Adrenal gland (tissue), 5 donors: ENCODE measurements around the gene LHCGR.

Experiments
- POLR2A ChIP-seq, 2 donors: fragments of 450-650 bp; IDR thresholded peaks; one replicate each; pipeline ENCODE4 v1.6.1; 2017; ENCODE audit warnings: antibody characterized with exemption in 2 of 2, mild to moderate bottlenecking in 2 of 2, moderate library complexity in 1 of 2
- TF ChIP-seq, protein P1 (sequence below), 6 experiments: fragments of 450-650 bp in 4 of 6; fragments of 200-600 bp in 2 of 6; sonication (generic) in 1 of 6; IDR thresholded peaks; 1 replicate in 5 of 6; 2 replicates in 1 of 6; pipeline versions ENCODE4 v1.5.1 to v1.8.0; 2016 to 2021; ENCODE audit warnings: antibody characterized with exemption in 6 of 6, mild to moderate bottlenecking in 2 of 6, moderate library complexity in 1 of 6
- donor health status: DM: no; HTN: no; CAD: no.

DNA sequence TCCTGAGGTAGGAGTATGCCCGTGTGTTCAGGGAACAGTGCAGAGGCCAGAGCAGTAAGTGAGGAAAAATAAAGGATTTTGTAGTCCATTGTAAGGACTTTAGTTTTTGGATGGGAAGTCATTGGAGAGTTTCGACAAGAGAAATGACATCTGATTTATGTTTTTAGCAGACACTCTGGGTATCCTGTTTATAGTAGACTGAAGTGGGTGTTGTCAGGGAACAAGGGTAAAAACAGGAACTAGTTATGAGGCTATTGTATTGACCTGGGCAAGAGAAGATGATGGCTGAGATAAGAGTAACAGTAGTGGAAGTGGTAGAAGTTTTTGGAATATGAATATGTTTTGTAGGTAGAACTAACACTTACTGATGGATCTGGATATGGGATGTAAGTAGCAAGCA is 78.1 kb downstream of the LHCGR start:
- TF ChIP-seq, protein P1, sequence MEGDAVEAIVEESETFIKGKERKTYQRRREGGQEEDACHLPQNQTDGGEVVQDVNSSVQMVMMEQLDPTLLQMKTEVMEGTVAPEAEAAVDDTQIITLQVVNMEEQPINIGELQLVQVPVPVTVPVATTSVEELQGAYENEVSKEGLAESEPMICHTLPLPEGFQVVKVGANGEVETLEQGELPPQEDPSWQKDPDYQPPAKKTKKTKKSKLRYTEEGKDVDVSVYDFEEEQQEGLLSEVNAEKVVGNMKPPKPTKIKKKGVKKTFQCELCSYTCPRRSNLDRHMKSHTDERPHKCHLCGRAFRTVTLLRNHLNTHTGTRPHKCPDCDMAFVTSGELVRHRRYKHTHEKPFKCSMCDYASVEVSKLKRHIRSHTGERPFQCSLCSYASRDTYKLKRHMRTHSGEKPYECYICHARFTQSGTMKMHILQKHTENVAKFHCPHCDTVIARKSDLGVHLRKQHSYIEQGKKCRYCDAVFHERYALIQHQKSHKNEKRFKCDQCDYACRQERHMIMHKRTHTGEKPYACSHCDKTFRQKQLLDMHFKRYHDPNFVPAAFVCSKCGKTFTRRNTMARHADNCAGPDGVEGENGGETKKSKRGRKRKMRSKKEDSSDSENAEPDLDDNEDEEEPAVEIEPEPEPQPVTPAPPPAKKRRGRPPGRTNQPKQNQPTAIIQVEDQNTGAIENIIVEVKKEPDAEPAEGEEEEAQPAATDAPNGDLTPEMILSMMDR (IDR thresholded peaks at IDR 0.05) = no peak
- TF ChIP-seq POLR2A (IDR thresholded peaks at IDR 0.05) = no peak
